ENCODE measurements around the gene PHACTR4. TPM values are rescaled to one million over a fixed set of nuclear protein-coding genes. Genes with fewer than 3 reads are reported as not detected.
A peak's percentile ranks its signal among the peaks of the same experiment; 100 is the strongest.
"Not testable (repeated sequence)": the region's sequence is repeated elsewhere in the genome, so short reads cannot be mapped to it uniquely, and the experiment has no call there.

The PHACTR4 gene
- total RNA-seq, 2 experiments from 2014 or later = 19.5 to 21.5 TPM

GRCh38 chr1:28371010-28371377 is 1.5 kb downstream of the PHACTR4 start:
- CTCF ChIA-PET = interaction anchor here (1.3 to 4.1 kb wide), 2 partner anchors 12 to 123 kb away, joined by 6 to 26 read pairs; no protein-coding TSS in a partner anchor
- no peaks in the 10 kb centered on the region for H3K36me3 Mint-ChIP-seq
- DNase-seq = no peak
- H3K27ac Mint-ChIP-seq = no peak overlapping the region
- H3K27me3 Mint-ChIP-seq = no peaks in the 10 kb centered on the region
- H3K9me3 Mint-ChIP-seq = no peaks in the 10 kb centered on the region
- POLR2A ChIA-PET = interaction anchor here (1.2 kb wide), 1 partner anchor 42 kb away, joined by 4 read pairs; the partner anchor contains the start of gene MED18
- H3K4me1 Mint-ChIP-seq (ENCODE audit: low read depth) = peaks cover 27% of the 10 kb centered on the region
- peak overlapping the region; percentile 94 for H3K4me3 Mint-ChIP-seq
- intact Hi-C loops (cut with micrococcal nuclease) = no loop called here

- CTCF ChIA-PET; DNase-seq; POLR2A ChIA-PET; intact Hi-C loops (cut with micrococcal nuclease); H3K36me3 Mint-ChIP-seq; H3K27me3 Mint-ChIP-seq; H3K9me3 Mint-ChIP-seq; H3K27ac Mint-ChIP-seq; H3K4me3 Mint-ChIP-seq: not testable (repeated sequence)
- H3K4me1 Mint-ChIP-seq (ENCODE audit: low read depth) = peaks cover 25% of the 10 kb centered on the region
Measured at GRCh38 chr1:28373450-28373849, 3.9 kb downstream of the PHACTR4 start.

DNA sequence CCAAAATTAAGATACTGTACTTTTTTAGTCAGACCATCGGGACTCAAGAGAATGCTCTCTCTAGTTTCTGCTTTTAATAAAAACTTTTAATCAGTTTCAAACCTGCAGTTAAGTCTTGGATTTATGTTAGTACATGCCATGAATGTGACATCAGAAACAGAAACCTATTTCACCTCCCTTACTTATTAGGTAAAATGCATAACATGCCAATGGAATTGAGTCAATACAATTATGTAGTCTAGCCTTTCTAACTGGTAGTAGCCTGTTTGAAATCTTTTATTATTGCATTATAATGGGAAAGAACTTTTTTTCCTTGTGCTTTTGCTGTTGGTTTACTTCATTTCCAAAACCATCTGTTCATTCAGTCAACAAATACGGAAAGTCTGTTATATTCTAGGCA is 4.8 kb downstream of the PHACTR4 start:
- Mint-ChIP-seq H3K4me3 (no peak overlapping the region), H3K9me3 (no peaks in the 10 kb centered on the region), H3K36me3 (no peaks in the 10 kb centered on the region), H3K4me1 (ENCODE audit: low read depth) (peaks cover 22% of the 10 kb centered on the region), H3K27me3 (no peaks in the 10 kb centered on the region), H3K27ac (no peak overlapping the region)
- DNase-seq = no peak
- intact Hi-C loops (cut with micrococcal nuclease) = no loop called here
- ChIA-PET CTCF (interaction anchor here (0.6 kb wide), 1 partner anchor 14 kb away, joined by 3 read pairs; no protein-coding TSS in a partner anchor), POLR2A (no interaction called here)

DNA sequence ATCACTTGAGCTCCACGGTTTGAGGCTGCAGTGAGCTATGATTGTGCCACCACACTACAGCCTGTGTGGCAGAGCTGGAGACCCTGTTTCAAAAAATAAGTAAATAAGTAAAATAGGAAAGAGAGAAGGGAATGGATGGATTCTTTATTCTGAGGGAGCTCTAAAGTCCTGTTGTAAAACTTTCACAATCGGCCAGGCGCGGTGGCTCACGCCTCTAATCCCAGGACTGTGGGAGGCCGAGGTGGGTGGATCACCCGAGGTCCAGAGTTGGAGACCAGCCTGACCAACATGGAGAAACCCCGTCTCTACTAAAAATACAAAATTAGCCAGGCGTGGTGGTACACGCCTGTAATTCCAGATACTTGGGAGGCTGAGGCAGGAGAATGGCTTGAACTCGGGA is 6.1 kb downstream of the PHACTR4 start:
- CTCF ChIA-PET = interaction anchor here (0.6 to 0.8 kb wide), 2 partner anchors 16 to 22 kb away, joined by 4 read pairs; no protein-coding TSS in a partner anchor
- intact Hi-C loops (cut with micrococcal nuclease); H3K27me3 Mint-ChIP-seq; H3K27ac Mint-ChIP-seq; H3K9me3 Mint-ChIP-seq; H3K36me3 Mint-ChIP-seq; POLR2A ChIA-PET; DNase-seq; H3K4me3 Mint-ChIP-seq: not testable (repeated sequence)
- H3K4me1 Mint-ChIP-seq (ENCODE audit: low read depth) = peaks cover 24% of the 10 kb centered on the region

- H3K4me3 Mint-ChIP-seq; intact Hi-C loops (cut with micrococcal nuclease); H3K27ac Mint-ChIP-seq: not testable (repeated sequence)
Measured at GRCh38 chr1:28376195-28376594, 6.7 kb downstream of the PHACTR4 start.

DNA sequence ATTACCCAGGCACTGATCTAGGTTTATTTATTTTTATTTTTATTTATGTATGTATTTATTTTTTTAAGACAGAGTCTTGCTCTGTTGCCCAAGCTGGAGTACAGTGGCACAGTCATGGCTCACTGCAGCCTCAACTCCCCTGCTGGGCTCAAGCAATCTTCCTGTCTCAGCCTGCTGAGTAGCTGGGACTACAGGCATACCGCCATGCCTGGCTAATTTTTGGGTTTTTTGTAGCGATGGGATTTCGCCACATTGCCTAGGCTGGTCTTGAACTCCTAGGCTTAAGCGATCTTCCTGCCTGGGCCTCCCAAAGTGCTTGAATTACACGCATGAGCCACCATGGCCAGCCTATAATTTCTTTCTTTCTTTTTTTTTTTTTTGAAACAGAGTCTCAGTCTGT is 9.4 kb downstream of the PHACTR4 start:
- no peaks in the 10 kb centered on the region for H3K27me3 Mint-ChIP-seq
- ChIA-PET POLR2A (no interaction called here), CTCF (interaction anchor here (0.7 to 1.3 kb wide), 3 partner anchors 20 to 113 kb away, joined by 3 to 5 read pairs (median 3); no protein-coding TSS in a partner anchor)
- H3K4me3 Mint-ChIP-seq = no peak overlapping the region
- intact Hi-C loops (cut with micrococcal nuclease) = no loop called here
- H3K36me3 Mint-ChIP-seq = peaks cover 7% of the 10 kb centered on the region
- H3K9me3 Mint-ChIP-seq = peaks cover 7% of the 10 kb centered on the region
- no peak for DNase-seq
- no peak overlapping the region for H3K27ac Mint-ChIP-seq
- peaks cover 19% of the 10 kb centered on the region for H3K4me1 Mint-ChIP-seq (ENCODE audit: low read depth)

More at GRCh38 chr1:28376195-28376594, 6.7 kb downstream of the PHACTR4 start:
- CTCF ChIA-PET, H3K9me3 Mint-ChIP-seq, POLR2A ChIA-PET, H3K27me3 Mint-ChIP-seq, DNase-seq, H3K36me3 Mint-ChIP-seq: not testable (repeated sequence)
- peaks cover 22% of the 10 kb centered on the region for H3K4me1 Mint-ChIP-seq (ENCODE audit: low read depth)

DNA sequence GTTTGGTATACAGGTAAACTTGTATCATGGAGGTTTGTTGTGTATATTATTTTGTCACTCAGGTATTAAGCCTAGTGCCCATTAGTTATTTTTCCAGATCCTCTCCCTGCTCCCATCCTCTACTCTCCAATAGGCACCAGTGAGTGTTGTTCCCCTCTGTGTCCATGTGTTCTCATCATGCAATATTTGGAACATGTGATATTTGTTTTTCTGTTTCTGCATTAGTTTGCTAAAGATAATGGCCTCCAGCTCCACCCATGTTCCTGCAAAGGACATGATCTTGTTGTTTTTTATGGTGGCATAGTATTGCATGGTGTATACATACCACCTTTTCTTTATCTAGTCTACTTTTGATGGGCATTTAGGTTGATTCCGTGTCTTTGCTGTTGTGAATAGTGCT is 10.9 kb downstream of the PHACTR4 start:
- intact Hi-C loops (cut with micrococcal nuclease) = no loop called here
- H3K27ac Mint-ChIP-seq = no peak overlapping the region
- peaks cover 17% of the 10 kb centered on the region for H3K4me1 Mint-ChIP-seq (ENCODE audit: low read depth)
- peaks cover 7% of the 10 kb centered on the region for H3K36me3 Mint-ChIP-seq
- H3K9me3 Mint-ChIP-seq = peaks cover 8% of the 10 kb centered on the region
- ChIA-PET POLR2A (no interaction called here), CTCF (no interaction called here)
- H3K27me3 Mint-ChIP-seq = no peaks in the 10 kb centered on the region
- no peak overlapping the region for H3K4me3 Mint-ChIP-seq
- no peak for DNase-seq

GRCh38 chr1:28383785-28384184 is 14.2 kb downstream of the PHACTR4 start:
- DNase-seq; H3K4me3 Mint-ChIP-seq; intact Hi-C loops (cut with micrococcal nuclease); H3K27ac Mint-ChIP-seq; H3K27me3 Mint-ChIP-seq; H3K36me3 Mint-ChIP-seq; H3K9me3 Mint-ChIP-seq: not testable (repeated sequence)
- ChIA-PET CTCF (interaction anchor here (1.5 to 1.8 kb wide), 2 partner anchors 24 to 27 kb away, joined by 4 read pairs; no protein-coding TSS in a partner anchor), POLR2A (interaction anchor here (0.6 kb wide), 1 partner anchor 128 kb away, joined by 4 read pairs; no protein-coding TSS in a partner anchor)
- H3K4me1 Mint-ChIP-seq (ENCODE audit: low read depth) = peaks cover 14% of the 10 kb centered on the region

DNA sequence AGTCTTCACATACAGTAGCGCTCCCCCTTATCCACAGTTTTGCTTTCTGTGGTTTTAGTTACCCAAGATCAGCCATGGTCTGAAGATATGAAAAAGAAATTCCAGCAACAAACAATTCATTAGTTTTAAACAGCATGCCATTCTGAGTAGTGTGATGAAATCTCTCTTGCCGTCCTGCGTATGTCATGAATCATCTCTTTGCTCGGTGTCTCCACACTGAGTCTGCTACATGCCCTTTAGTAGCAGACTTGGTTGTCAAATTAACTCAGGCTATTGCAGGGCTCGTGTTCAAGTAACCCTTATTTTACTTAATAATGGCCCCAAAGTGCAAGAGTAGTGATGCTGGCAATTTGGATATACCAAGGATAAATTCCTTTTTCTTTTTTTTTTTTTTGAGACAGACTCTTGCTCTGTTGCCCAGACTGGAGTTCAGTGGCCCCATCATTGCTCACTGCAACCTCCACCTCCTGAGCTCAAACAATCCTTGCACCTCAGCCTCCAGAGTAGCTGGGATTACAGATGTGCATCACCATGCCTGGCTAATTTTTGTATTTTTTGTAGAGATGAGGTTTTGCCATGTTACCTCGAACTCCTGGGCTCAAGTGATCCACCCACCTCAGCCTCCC is 22.6 kb downstream of the PHACTR4 start:
- Mint-ChIP-seq H3K27ac (no peak overlapping the region), H3K36me3 (no peaks in the 10 kb centered on the region), H3K9me3 (no peaks in the 10 kb centered on the region), H3K4me1 (ENCODE audit: low read depth) (peaks cover 4% of the 10 kb centered on the region), H3K27me3 (no peaks in the 10 kb centered on the region), H3K4me3 (no peak overlapping the region)
- ChIA-PET POLR2A (no interaction called here), CTCF (no interaction called here)
- DNase-seq = no peak
- intact Hi-C loops (cut with micrococcal nuclease) = no loop called here

DNA sequence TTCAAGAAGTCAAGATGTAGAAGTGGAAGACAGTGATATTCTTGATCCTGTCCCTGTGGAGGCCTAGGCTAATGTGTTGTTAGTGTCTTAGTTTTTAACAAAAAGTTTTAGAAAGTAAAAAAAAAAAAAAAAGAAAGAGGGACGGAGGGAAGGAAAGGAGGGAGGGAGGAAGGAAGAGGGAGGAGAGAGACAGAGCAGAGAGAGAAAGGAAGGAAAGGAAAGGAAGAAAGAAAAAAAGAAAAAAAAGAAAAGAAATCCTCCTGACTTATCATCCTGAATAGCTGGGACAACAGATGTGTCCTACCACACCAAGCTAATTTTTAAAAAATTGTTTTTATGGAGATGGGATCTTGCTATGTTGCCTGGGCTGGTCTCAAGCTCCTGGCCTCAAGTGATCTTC is 24.6 kb downstream of the PHACTR4 start:
- Mint-ChIP-seq H3K36me3 (no peaks in the 10 kb centered on the region), H3K4me3 (no peak overlapping the region), H3K27me3 (no peaks in the 10 kb centered on the region), H3K27ac (no peak overlapping the region), H3K4me1 (ENCODE audit: low read depth) (no peaks in the 10 kb centered on the region), H3K9me3 (no peaks in the 10 kb centered on the region)
- CTCF ChIA-PET = no interaction called here
- POLR2A ChIA-PET = no interaction called here
- no peak for DNase-seq
- intact Hi-C loops (cut with micrococcal nuclease) = no loop called here

- H3K27ac Mint-ChIP-seq = no peak overlapping the region
- ChIA-PET POLR2A (no interaction called here), CTCF (interaction anchor here (0.7 to 1.3 kb wide), 2 partner anchors 35 to 482 kb away, joined by 4 to 5 read pairs; no protein-coding TSS in a partner anchor)
- no peaks in the 10 kb centered on the region for H3K27me3 Mint-ChIP-seq
- no peaks in the 10 kb centered on the region for H3K9me3 Mint-ChIP-seq
- no peaks in the 10 kb centered on the region for H3K36me3 Mint-ChIP-seq
- no peak for DNase-seq
- no peaks in the 10 kb centered on the region for H3K4me1 Mint-ChIP-seq (ENCODE audit: low read depth)
- H3K4me3 Mint-ChIP-seq = no peak overlapping the region
- intact Hi-C loops (cut with micrococcal nuclease) = no loop called here
Measured at GRCh38 chr1:28395181-28395580, 25.6 kb downstream of the PHACTR4 start.

GRCh38 chr1:28401760-28402159 is 32.2 kb downstream of the PHACTR4 start:
- Mint-ChIP-seq H3K27me3 (no peaks in the 10 kb centered on the region), H3K9me3 (no peaks in the 10 kb centered on the region), H3K36me3 (no peaks in the 10 kb centered on the region), H3K27ac (no peak overlapping the region), H3K4me3 (no peak overlapping the region), H3K4me1 (ENCODE audit: low read depth) (no peaks in the 10 kb centered on the region)
- ChIA-PET POLR2A (interaction anchor here (0.6 to 1.0 kb wide), 2 partner anchors 110 to 233 kb away, joined by 3 read pairs; no protein-coding TSS in a partner anchor), CTCF (interaction anchor here (0.8 kb wide), 1 partner anchor 23 kb away, joined by 3 read pairs; no protein-coding TSS in a partner anchor)
- intact Hi-C loops (cut with micrococcal nuclease) = loop anchor here (10.0 kb wide), 1 partner anchor 473 kb away; no protein-coding TSS in a partner anchor
- DNase-seq = no peak

- intact Hi-C loops (cut with micrococcal nuclease) = loop anchor here (5.0 to 10.0 kb wide), 3 partner anchors 63 to 466 kb away; no protein-coding TSS in a partner anchor
- ChIA-PET CTCF (interaction anchor here (0.8 to 2.1 kb wide), 4 partner anchors 16 to 468 kb away, joined by 3 to 10 read pairs (median 4); no protein-coding TSS in a partner anchor), POLR2A (no interaction called here)
- Mint-ChIP-seq H3K9me3 (no peaks in the 10 kb centered on the region), H3K27ac (no peak overlapping the region), H3K36me3 (no peaks in the 10 kb centered on the region), H3K4me1 (ENCODE audit: low read depth) (peaks cover 2% of the 10 kb centered on the region), H3K27me3 (no peaks in the 10 kb centered on the region), H3K4me3 (no peak overlapping the region)
- no peak for DNase-seq
Measured at GRCh38 chr1:28409090-28409489, 39.5 kb downstream of the PHACTR4 start.
